Hepatocyte (in vitro differentiated cells): ENCODE results near the gene CARMIL3.

ENCODE experiments used
- CTCF ChIP-seq: fragments of 200-600 bp; sonication (generic); IDR thresholded peaks from 2 replicates; pipeline ENCODE4 v1.5.1; 2016; ENCODE audit warnings: antibody characterized with exemption, mild to moderate bottlenecking; ENCODE audit not compliant: poor library complexity
- EZH2 ChIP-seq: fragments of 200-600 bp; sonication (generic); IDR thresholded peaks from 2 replicates; pipeline ENCODE4 v1.6.1; 2016; ENCODE audit warnings: antibody characterized with exemption, mild to moderate bottlenecking, borderline replicate concordance
- EZH2phosphoT487 ChIP-seq: fragments of 200-600 bp; sonication (generic); IDR thresholded peaks from one replicate; pipeline ENCODE4 v1.6.1; 2018; ENCODE audit warnings: antibody characterized with exemption, mild to moderate bottlenecking, low read depth, moderate library complexity; ENCODE audit not compliant: unreplicated experiment, severe bottlenecking

GRCh38 chr14:24093207-24093900, 41.5 kb downstream of the CARMIL3 start:
- TF ChIP-seq CTCF (no peak), EZH2 (no peak), EZH2phosphoT487 (no peak)
